DOHH2 (cell line): ENCODE results near the gene TSHZ1.

ENCODE experiments used
- H3F3A ChIP-seq: fragments of 200-600 bp; sonication (generic), shearing (Covaris generic); 2 replicates; pipeline ENCODE4 v1.6.0; 2016; ENCODE audit warnings: antibody characterized with exemption, mild to moderate bottlenecking; ENCODE audit not compliant: control insufficient read depth, insufficient read depth
- H3K27ac ChIP-seq: fragments of 200-600 bp; sonication (generic); 2 replicates; pipeline ENCODE4 v1.5.1; 2014; ENCODE audit warnings: low read depth, mild to moderate bottlenecking, low read length, moderate library complexity
- H3K27me3 ChIP-seq: fragments of 200-600 bp; sonication (generic); 2 replicates; pipeline ENCODE4 v1.6.1; 2014; ENCODE audit warnings: mild to moderate bottlenecking, low read length, mixed read lengths; ENCODE audit not compliant: control insufficient read depth
- H3K36me3 ChIP-seq: fragments of 200-600 bp; sonication (generic); 2 replicates; pipeline ENCODE4 v1.6.1; 2014; ENCODE audit warnings: mild to moderate bottlenecking, low read length, moderate library complexity, mixed read lengths; ENCODE audit not compliant: control insufficient read depth
- H3K4me1 ChIP-seq: fragments of 200-600 bp; sonication (generic); 2 replicates; pipeline ENCODE4 v1.6.1; 2014; ENCODE audit warnings: mild to moderate bottlenecking, low read length, mixed read lengths; ENCODE audit not compliant: control insufficient read depth
- H3K4me2 ChIP-seq: fragments of 200-600 bp; sonication (generic); 2 replicates; pipeline ENCODE4 v1.6.0; 2014; ENCODE audit warnings: mild to moderate bottlenecking, low read length, moderate library complexity
- H3K4me3 ChIP-seq: fragments of 200-600 bp; sonication (generic); 2 replicates; pipeline ENCODE4 v1.5.1; 2014; ENCODE audit warnings: mild to moderate bottlenecking, low read length, mixed read lengths
- H3K79me2 ChIP-seq: fragments of 200-600 bp; sonication (generic); 2 replicates; pipeline ENCODE4 v1.6.1; 2014; ENCODE audit warnings: mild to moderate bottlenecking, low read length, mixed read lengths; ENCODE audit not compliant: control insufficient read depth
- H3K9me2 ChIP-seq: fragments of 200-600 bp; sonication (generic); replicated peaks from 2 replicates; pipeline ENCODE4 v1.6.1; 2014; ENCODE audit warnings: mild to moderate bottlenecking, low read length, mixed read lengths; ENCODE audit not compliant: control insufficient read depth
- H3K9me3 ChIP-seq: fragments of 200-600 bp; sonication (generic); 2 replicates; pipeline ENCODE4 v1.6.1; 2014; ENCODE audit warnings: antibody characterized with exemption, low read length, mixed read lengths; ENCODE audit not compliant: control insufficient read depth, insufficient read depth
- H4K20me1 ChIP-seq: fragments of 200-600 bp; sonication (generic); 2 replicates; pipeline ENCODE4 v1.6.0; 2014; ENCODE audit warnings: low read depth, mild to moderate bottlenecking, antibody characterized with exemption, low read length, moderate library complexity; ENCODE audit not compliant: control insufficient read depth, insufficient read depth
- EZH2phosphoT487 ChIP-seq: fragments of 200-600 bp; sonication (generic); IDR thresholded peaks from 2 replicates; pipeline ENCODE4 v1.6.1; 2017; ENCODE audit warnings: borderline replicate concordance, mild to moderate bottlenecking, antibody characterized with exemption, low read length, moderate library complexity, mixed read lengths
- TF ChIP-seq, protein P1 (sequence below): fragments of 200-600 bp; sonication (generic); IDR thresholded peaks from one replicate; pipeline ENCODE4 v1.5.1; 2014; ENCODE audit warnings: antibody characterized with exemption, mild to moderate bottlenecking, low read depth, low read length; ENCODE audit not compliant: poor library complexity, severe bottlenecking

The TSHZ1 gene

DNA sequence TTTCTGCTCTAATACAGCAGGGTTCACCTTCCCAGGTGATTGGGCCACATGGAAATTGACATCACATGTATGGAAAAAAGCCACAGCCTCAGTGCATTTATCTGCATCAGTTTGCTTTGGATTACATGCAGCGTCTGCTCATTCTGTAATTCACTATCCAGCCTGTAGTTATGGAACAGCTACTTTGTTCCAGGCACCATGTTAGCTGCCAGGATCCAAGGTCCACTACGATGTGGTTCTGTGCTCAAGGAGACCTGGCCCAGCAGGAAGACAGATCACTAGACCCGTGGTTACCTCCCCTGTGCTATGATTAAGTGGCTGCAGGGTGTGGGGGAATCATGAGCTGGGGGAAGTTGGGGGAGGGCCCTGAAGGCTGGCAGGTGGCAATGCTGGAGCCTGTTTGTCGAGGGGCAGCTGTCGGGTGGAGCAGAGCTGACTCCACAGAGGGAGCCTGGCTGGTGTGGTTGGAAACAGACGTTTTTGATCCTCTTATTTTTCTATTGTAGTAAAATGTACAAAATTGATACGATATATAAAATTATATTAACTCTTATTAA is 58.6 kb downstream of the TSHZ1 start:
- Histone ChIP-seq H3K9me2 (no peaks in the 10 kb centered on the region), H3K4me3 (no peak overlapping the region), H3K9me3 (no peaks in the 10 kb centered on the region), H3K79me2 (no peaks in the 10 kb centered on the region), H3F3A (no peaks in the 10 kb centered on the region), H3K4me1 (no peaks in the 10 kb centered on the region), H3K36me3 (no peaks in the 10 kb centered on the region), H3K27ac (no peak overlapping the region), H4K20me1 (0 out of 2 replicates have a peak, but pooled peaks cover 5% of the 10 kb centered on the region), H3K4me2 (no peak overlapping the region), H3K27me3 (no peaks in the 10 kb centered on the region)
- TF ChIP-seq, protein P1, sequence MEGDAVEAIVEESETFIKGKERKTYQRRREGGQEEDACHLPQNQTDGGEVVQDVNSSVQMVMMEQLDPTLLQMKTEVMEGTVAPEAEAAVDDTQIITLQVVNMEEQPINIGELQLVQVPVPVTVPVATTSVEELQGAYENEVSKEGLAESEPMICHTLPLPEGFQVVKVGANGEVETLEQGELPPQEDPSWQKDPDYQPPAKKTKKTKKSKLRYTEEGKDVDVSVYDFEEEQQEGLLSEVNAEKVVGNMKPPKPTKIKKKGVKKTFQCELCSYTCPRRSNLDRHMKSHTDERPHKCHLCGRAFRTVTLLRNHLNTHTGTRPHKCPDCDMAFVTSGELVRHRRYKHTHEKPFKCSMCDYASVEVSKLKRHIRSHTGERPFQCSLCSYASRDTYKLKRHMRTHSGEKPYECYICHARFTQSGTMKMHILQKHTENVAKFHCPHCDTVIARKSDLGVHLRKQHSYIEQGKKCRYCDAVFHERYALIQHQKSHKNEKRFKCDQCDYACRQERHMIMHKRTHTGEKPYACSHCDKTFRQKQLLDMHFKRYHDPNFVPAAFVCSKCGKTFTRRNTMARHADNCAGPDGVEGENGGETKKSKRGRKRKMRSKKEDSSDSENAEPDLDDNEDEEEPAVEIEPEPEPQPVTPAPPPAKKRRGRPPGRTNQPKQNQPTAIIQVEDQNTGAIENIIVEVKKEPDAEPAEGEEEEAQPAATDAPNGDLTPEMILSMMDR: no peak
- TF ChIP-seq EZH2phosphoT487: no peak

DNA sequence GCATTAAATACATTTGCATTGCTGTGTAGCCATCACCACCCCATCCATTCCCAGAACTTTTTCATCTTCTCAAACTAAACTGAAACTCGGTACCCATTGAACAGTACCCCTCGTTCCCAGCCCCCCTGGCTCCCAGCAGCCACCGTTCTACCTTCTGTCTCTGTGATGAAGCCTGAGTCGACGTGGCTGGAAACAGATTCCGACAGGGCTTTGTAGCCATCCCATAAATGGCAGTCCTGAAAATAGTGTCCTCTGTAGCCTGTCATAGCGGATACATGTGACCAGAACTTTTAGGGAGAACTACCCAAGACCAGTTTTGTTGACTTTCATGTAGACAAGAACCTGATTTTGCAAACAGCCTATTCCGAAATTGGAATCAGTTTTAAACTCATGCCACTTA is 59.1 kb downstream of the TSHZ1 start:
- H3F3A ChIP-seq: no peaks in the 10 kb centered on the region
- H3K4me2 ChIP-seq: no peak overlapping the region
- H3K36me3 ChIP-seq: no peaks in the 10 kb centered on the region
- no peaks in the 10 kb centered on the region for H3K27me3 ChIP-seq
- TF ChIP-seq, protein P1: no peak
- no peak for TF ChIP-seq EZH2phosphoT487
- no peaks in the 10 kb centered on the region for H3K9me2 ChIP-seq
- H3K79me2 ChIP-seq: no peaks in the 10 kb centered on the region
- 0 out of 2 replicates have a peak, but pooled peaks cover 5% of the 10 kb centered on the region for H4K20me1 ChIP-seq
- H3K4me3 ChIP-seq: no peak overlapping the region
- no peak overlapping the region for H3K27ac ChIP-seq
- H3K9me3 ChIP-seq: no peaks in the 10 kb centered on the region
- H3K4me1 ChIP-seq: no peaks in the 10 kb centered on the region

DNA sequence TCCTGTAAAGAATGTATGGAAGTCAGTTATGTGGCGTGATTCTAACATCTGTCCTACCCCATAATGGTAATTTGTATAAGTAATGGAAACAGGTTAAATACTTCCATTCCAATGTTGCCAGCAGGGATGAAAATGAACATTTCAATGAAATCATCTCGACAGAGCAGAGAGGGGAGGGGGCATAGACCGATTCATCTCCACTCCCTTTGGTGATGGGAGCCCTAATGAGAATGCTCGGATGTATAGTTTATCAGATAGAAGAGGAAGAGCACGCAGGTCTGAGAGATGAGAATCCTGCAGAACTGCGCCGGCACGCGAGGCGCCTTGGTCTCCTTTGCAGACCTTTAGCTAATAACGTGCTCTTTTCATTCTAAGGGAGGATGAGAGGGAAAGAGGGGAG is 61.4 kb downstream of the TSHZ1 start:
- Histone ChIP-seq H3K27ac (no peak overlapping the region), H3K4me2 (no peak overlapping the region)

More for the DNA sequence above, 61.4 kb downstream of the TSHZ1 start:
- H3K4me1 ChIP-seq: no peaks in the 10 kb centered on the region
- no peaks in the 10 kb centered on the region for H3K9me3 ChIP-seq
- H3K27me3 ChIP-seq: no peaks in the 10 kb centered on the region
- TF ChIP-seq, protein P1: no peak
- no peak for TF ChIP-seq EZH2phosphoT487
- no peaks in the 10 kb centered on the region for H3K9me2 ChIP-seq
- H4K20me1 ChIP-seq: 0 out of 2 replicates have a peak, but pooled peaks cover 5% of the 10 kb centered on the region
- peaks cover 4% of the 10 kb centered on the region; the same call in 1 of the 2 replicates for H3K79me2 ChIP-seq
- no peaks in the 10 kb centered on the region for H3F3A ChIP-seq
- no peak overlapping the region for H3K4me3 ChIP-seq
- H3K36me3 ChIP-seq: no peaks in the 10 kb centered on the region
